HEK293T (cell line): ENCODE results near the gene ZDHHC14.
"Not testable (repeated sequence)": the region's sequence is repeated elsewhere in the genome, so short reads cannot be mapped to it uniquely, and the experiment has no call there.

Source experiments
- CTCF ChIA-PET: fragments of 350-600 bp; formaldehyde crosslinking; extraction: SDS; loops from one replicate; lab custom pipeline; 2021; ENCODE audit warnings: antibody characterized with exemption, inconsistent platforms; lab: Yijun Ruan, JAX
- POLR2A ChIA-PET: fragments of 350-600 bp; formaldehyde crosslinking; extraction: SDS; loops from one replicate; lab custom pipeline; 2020; ENCODE audit warnings: antibody characterized with exemption, inconsistent platforms; lab: Yijun Ruan, JAX
- DNase-seq: peaks from one replicate; pipeline ENCODE4 v3.0.0; 2012; ENCODE audit warnings: mixed read lengths; ENCODE audit errors: extremely low spot score
- ARNT ChIP-seq: fragments of 450-650 bp; IDR thresholded peaks from 2 replicates; pipeline ENCODE4 v1.6.1; 2017; ENCODE audit warnings: mild to moderate bottlenecking
- BHLHE40 ChIP-seq: fragments of 450-650 bp; IDR thresholded peaks from 2 replicates; pipeline ENCODE4 v1.6.1; 2016; ENCODE audit warnings: mild to moderate bottlenecking, moderate library complexity, borderline replicate concordance
- CTBP1 ChIP-seq: fragments of 450-650 bp; IDR thresholded peaks from 2 replicates; pipeline ENCODE4 v1.6.1; 2016; ENCODE audit warnings: borderline replicate concordance
- ELF4 ChIP-seq: fragments of 450-650 bp; IDR thresholded peaks from 2 replicates; pipeline ENCODE4 v1.6.1; 2017; ENCODE audit warnings: antibody characterized with exemption
- FOXA1 ChIP-seq: fragments of 450-650 bp; IDR thresholded peaks from 2 replicates; pipeline ENCODE4 v1.6.1; 2016; ENCODE audit warnings: mild to moderate bottlenecking
- FOXK2 ChIP-seq: fragments of 450-650 bp; IDR thresholded peaks from 2 replicates; pipeline ENCODE4 v1.6.1; 2016; ENCODE audit warnings: mild to moderate bottlenecking
- FOXM1 ChIP-seq: fragments of 450-650 bp; IDR thresholded peaks from 2 replicates; pipeline ENCODE4 v1.6.1; 2017; ENCODE audit warnings: mild to moderate bottlenecking, borderline replicate concordance
- HDGF ChIP-seq: fragments of 450-650 bp; IDR thresholded peaks from 2 replicates; pipeline ENCODE4 v1.6.1; 2017; ENCODE audit warnings: antibody characterized with exemption, borderline replicate concordance
- L3MBTL2 ChIP-seq: fragments of 450-650 bp; conservative IDR thresholded peaks from 2 replicates; pipeline ENCODE4 v1.6.1; 2016; ENCODE audit warnings: mild to moderate bottlenecking
- LEF1 ChIP-seq: fragments of 450-650 bp; IDR thresholded peaks from 2 replicates; pipeline ENCODE4 v1.6.1; 2017; ENCODE audit warnings: mild to moderate bottlenecking, borderline replicate concordance
- NFRKB ChIP-seq: fragments of 450-650 bp; IDR thresholded peaks from 2 replicates; pipeline ENCODE4 v1.6.1; 2016; ENCODE audit warnings: mild to moderate bottlenecking, moderate library complexity
- PKNOX1 ChIP-seq: fragments of 450-650 bp; IDR thresholded peaks from 2 replicates; pipeline ENCODE4 v1.6.1; 2016
- SP1 ChIP-seq: fragments of 450-650 bp; IDR thresholded peaks from 2 replicates; pipeline ENCODE4 v1.6.1; 2017
- SUZ12 ChIP-seq: fragments of 450-650 bp; IDR thresholded peaks from 2 replicates; pipeline ENCODE4 v1.6.1; 2016; ENCODE audit warnings: mild to moderate bottlenecking
- TARDBP ChIP-seq: fragments of 450-650 bp; IDR thresholded peaks from 2 replicates; pipeline ENCODE4 v1.6.1; 2016
- ZNF384 ChIP-seq: fragments of 450-650 bp; IDR thresholded peaks from 2 replicates; pipeline ENCODE4 v1.6.1; 2016

ZDHHC14 gene

GRCh38 chr6:157457787-157458186 is 76.8 kb downstream of the ZDHHC14 start:
- DNase-seq = no peak
- POLR2A ChIA-PET = no interaction called here
- no peak for TF ChIP-seq HDGF
- no peak for TF ChIP-seq ARNT
- TF ChIP-seq FOXK2 = no peak
- no peak for TF ChIP-seq TARDBP
- TF ChIP-seq ZNF384 = no peak
- TF ChIP-seq FOXM1 = no peak
- no peak for TF ChIP-seq FOXA1
- TF ChIP-seq ELF4 = no peak
- no peak for TF ChIP-seq LEF1
- TF ChIP-seq PKNOX1 = no peak
- TF ChIP-seq L3MBTL2 = no peak
- CTCF ChIA-PET = no interaction called here

GRCh38 chr6:157459327-157459726 is 78.3 kb downstream of the ZDHHC14 start:
- no peak for DNase-seq
- CTCF ChIA-PET = no interaction called here
- POLR2A ChIA-PET = interaction anchor here (1.1 kb wide), 1 partner anchor 133 kb away, joined by 3 read pairs; no protein-coding TSS in a partner anchor
- TF ChIP-seq ZNF384 (no peak), LEF1 (no peak), ELF4 (no peak), L3MBTL2 (no peak), HDGF (no peak), FOXA1 (no peak), BHLHE40 (no peak), PKNOX1 (no peak), SP1 (no peak), CTBP1 (no peak), FOXK2 (no peak), TARDBP (no peak), SUZ12 (no peak), NFRKB (no peak), ARNT (no peak), FOXM1 (no peak)

- DNase-seq = no peak
- POLR2A ChIA-PET = interaction anchor here (1.1 kb wide), 2 partner anchors 134 to 136 kb away, joined by 3 read pairs; no protein-coding TSS in a partner anchor
- no peak for TF ChIP-seq BHLHE40
- no peak for TF ChIP-seq L3MBTL2
- TF ChIP-seq ZNF384 = peak; percentile 65
- CTCF ChIA-PET = interaction anchor here (0.6 kb wide), 1 partner anchor 44 kb away, joined by 3 read pairs; no protein-coding TSS in a partner anchor
Measured at GRCh38 chr6:157460182-157460999, 79.4 kb downstream of the ZDHHC14 start.

- peak; percentile 72 for DNase-seq
- ChIA-PET CTCF (interaction anchor here (0.6 to 1.7 kb wide), 8 partner anchors 9 to 389 kb away, joined by 3 to 4 read pairs (median 3); no protein-coding TSS in a partner anchor), POLR2A (interaction anchor here (1.1 kb wide), 1 partner anchor 137 kb away, joined by 3 read pairs; no protein-coding TSS in a partner anchor)
- peak; percentile 20; the same call in 1 of the 2 replicates for TF ChIP-seq FOXM1
- TF ChIP-seq PKNOX1 = peak; percentile 76
- no peak for TF ChIP-seq TARDBP
- no peak for TF ChIP-seq NFRKB
- TF ChIP-seq ARNT = no peak
Measured at GRCh38 chr6:157461000-157461915, 80.3 kb downstream of the ZDHHC14 start.

- TF ChIP-seq ELF4 = no peak
- no peak for TF ChIP-seq SUZ12
- TF ChIP-seq SP1 = no peak
- TF ChIP-seq FOXK2 = no peak
- TF ChIP-seq FOXA1 = no peak
- no peak for TF ChIP-seq ARNT
- TF ChIP-seq NFRKB = no peak
- TF ChIP-seq HDGF = no peak
- no peak for TF ChIP-seq FOXM1
- TF ChIP-seq PKNOX1 = no peak
- no peak for TF ChIP-seq TARDBP
- no peak for TF ChIP-seq BHLHE40
- TF ChIP-seq LEF1 = no peak
- no peak for TF ChIP-seq CTBP1
- TF ChIP-seq L3MBTL2 = no peak
- TF ChIP-seq ZNF384 = no peak
- POLR2A ChIA-PET = interaction anchor here (1.4 to 1.6 kb wide), 3 partner anchors 83 to 140 kb away, joined by 3 to 7 read pairs (median 5); partner anchors contain the start of gene TMEM242
- DNase-seq = no peak
- CTCF ChIA-PET = interaction anchor here (1.0 to 1.7 kb wide), 4 partner anchors 14 to 204 kb away, joined by 3 to 5 read pairs (median 5); no protein-coding TSS in a partner anchor
Measured at GRCh38 chr6:157462956-157463742, 82.2 kb downstream of the ZDHHC14 start.

GRCh38 chr6:157463743-157464135 is 82.7 kb downstream of the ZDHHC14 start:
- DNase-seq = not testable (repeated sequence)
- ChIA-PET CTCF (interaction anchor here (1.1 to 1.4 kb wide), 2 partner anchors 15 to 203 kb away, joined by 5 read pairs; no protein-coding TSS in a partner anchor), POLR2A (interaction anchor here (1.4 to 1.6 kb wide), 2 partner anchors 84 to 141 kb away, joined by 5 to 7 read pairs; partner anchors contain the start of gene TMEM242)
